Mammary epithelial cell (primary cell): ENCODE results near the gene ANKS1B.

ENCODE experiments used
- CTCF ChIP-seq, 2 donors: IDR thresholded peaks in 1 of 2; conservative IDR thresholded peaks in 1 of 2; 2 replicates each; pipeline ENCODE4 v1.5.1; 2011 to 2012; ENCODE audit warnings: inconsistent platforms in 2 of 2, low read length in 2 of 2, mild to moderate bottlenecking in 2 of 2, control low read depth in 1 of 2, low read depth in 1 of 2; ENCODE audit not compliant: insufficient read depth in 1 of 2; ENCODE audit errors: extremely low read depth in 1 of 2
- EZH2 ChIP-seq: IDR thresholded peaks from 2 replicates; pipeline ENCODE4 v1.6.1; 2012; ENCODE audit warnings: low read length, inconsistent platforms, borderline replicate concordance

- TF ChIP-seq CTCF (conservative IDR thresholded peaks at IDR 0.05 in 1 of 2, IDR thresholded peaks at IDR 0.05 in 1 of 2; ENCODE audit: extremely low read depth in 1 of 2, insufficient read depth in 1 of 2, low read depth in 1 of 2, low read length in 2 of 2) = no peak
- no peak for TF ChIP-seq EZH2
These were observed 426.6 kb downstream of the ANKS1B start for GRCh38 chr12:99558109-99558508.
